GM18873 (cell line): ENCODE results near the gene TRAPPC8.
"Not testable (repeated sequence)": the region's sequence is repeated elsewhere in the genome, so short reads cannot be mapped to it uniquely, and the experiment has no call there.

Experiments used
- ATAC-seq: cut with Tn5 transposase; IDR thresholded peaks from one replicate; pipeline ENCODE4 v1.9.1; 2021; ENCODE audit warnings: mild to moderate bottlenecking, moderate library complexity, moderate number of reproducible peaks; ENCODE audit not compliant: unreplicated experiment, low FRiP score

Gene TRAPPC8

DNA sequence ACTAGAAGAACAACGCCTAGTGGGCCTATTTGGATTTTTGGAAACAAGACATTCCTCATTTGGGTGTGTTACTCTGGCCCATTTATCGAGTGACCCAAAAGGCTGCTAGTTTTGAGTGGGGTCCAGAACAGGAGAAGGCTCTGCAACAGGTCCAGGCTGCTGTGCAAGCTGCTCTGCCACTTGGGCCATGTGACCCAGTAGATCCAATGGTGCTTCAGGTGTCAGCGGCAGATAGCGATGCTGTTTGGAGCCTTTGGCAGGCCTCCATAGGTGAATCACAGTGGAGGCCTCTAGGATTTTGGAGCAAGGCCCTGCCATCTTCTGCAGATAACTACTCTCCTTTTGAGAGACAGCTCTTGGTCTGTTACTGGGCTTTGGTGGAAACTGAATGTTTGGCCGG is 143.7 kb downstream of the TRAPPC8 start:
- ATAC-seq, result not testable (repeated sequence)

GRCh38 chr18:31798399-31798798 is 144.5 kb downstream of the TRAPPC8 start:
- ATAC-seq, result no peak

DNA sequence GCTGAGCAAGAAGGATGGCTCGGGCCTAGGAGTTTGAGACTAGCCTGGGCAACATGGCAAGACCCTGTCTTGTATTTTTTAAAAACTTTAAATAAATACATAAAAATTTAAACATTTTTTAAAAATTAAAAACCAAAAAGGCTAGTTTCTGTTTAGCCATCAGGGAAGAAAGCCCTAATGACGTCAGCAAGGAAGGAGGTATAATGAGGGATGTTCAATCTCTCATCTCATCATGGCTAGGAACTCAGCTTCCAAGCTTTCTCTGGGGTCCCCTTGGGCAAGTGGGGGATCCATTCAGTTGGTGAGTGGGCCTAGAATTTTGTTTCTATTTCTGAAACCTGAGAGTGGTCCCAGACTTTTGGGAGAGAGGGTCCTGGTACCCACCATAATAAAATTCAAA is 147.2 kb downstream of the TRAPPC8 start:
- no peak for ATAC-seq

DNA sequence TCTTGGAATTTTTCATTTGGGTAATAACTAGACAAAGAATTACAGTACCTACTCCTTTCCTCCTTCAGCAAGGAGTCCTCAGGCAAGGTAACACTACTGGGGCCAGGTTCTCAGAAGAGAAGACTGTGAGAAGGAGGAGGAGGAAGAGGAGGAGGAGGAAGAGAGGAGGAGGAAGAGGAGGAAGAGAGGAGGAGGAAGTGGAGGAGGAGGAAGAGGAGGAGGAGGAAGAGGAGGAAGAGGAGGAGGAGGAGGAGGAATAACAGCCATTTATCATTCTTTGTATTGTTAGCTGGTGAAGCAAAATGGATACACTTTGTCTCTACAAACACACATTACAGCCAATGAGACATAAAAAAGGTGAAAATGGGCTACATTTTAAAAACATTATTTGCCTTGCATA is 149.4 kb downstream of the TRAPPC8 start:
- no peak for ATAC-seq

- no peak for ATAC-seq
Measured at GRCh38 chr18:31792580-31792911, 150.4 kb downstream of the TRAPPC8 start.

DNA sequence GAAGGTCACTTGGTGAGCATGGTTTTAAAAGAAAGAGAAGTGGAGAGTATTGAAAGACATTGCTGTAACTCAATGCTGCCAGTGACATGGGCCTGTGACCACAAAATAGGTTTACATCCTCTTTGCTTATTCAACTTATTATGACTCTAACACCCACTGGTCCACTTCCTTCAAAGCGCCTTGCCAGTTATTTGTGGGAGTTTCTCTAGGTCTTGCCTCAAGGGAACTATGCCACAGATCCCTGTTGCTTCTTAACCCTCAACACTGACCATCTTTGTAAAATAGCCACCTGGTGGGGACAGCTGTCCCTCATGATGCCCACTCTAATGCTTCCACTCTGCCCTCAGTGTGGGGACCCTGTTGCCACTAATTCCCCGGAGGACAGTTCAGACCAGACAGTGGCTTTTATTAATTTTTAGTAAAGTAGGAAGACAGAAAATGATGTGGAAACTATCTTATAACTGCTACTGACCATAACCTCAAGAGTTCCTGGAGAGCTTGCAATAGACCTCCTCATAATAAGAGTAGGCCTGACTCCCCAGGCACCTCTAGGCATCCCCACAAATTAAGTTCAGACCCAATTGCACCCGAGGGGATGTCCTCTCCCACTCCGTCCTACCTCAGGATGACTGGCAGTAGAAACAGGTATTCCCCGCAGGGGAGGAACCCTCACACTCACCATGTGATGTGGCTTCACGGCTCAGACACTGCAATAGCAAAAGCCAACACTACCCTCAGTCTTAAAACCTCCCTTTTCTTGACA is 150.9 kb downstream of the TRAPPC8 start:
- ATAC-seq, result peak; percentile 95

- no peak for ATAC-seq
Measured at GRCh38 chr18:31789409-31789808, 153.5 kb downstream of the TRAPPC8 start.

- no peak for ATAC-seq
Measured at GRCh38 chr18:31783059-31783458, 159.9 kb downstream of the TRAPPC8 start.
